GM23338 (cell line): ENCODE data around the gene HMGCL. TPM values are rescaled to one million over a fixed set of nuclear protein-coding genes. Genes with fewer than 3 reads are reported as not detected.

Experiments
- ATAC-seq: fragments of 200-7000 bp; cut with Tn5 transposase; 3 replicates; pipeline ENCODE4 v1.9.1; 2020
- DNase-seq: peaks from one replicate; pipeline ENCODE4 v3.0.0-alpha.2; 2015; ENCODE audit warnings: low spot score
- H2AFZ ChIP-seq: fragments of 200-600 bp; sonication (generic); 2 replicates; pipeline ENCODE4 v1.8.0; 2016; ENCODE audit warnings: antibody characterized with exemption, mild to moderate bottlenecking, moderate library complexity
- H3F3A ChIP-seq: fragments of 200-600 bp; sonication (generic); replicated peaks from 2 replicates; pipeline ENCODE4 v1.8.0; 2017; ENCODE audit warnings: antibody characterized with exemption, mixed run types, low read depth
- H3K27ac ChIP-seq: fragments of 200-600 bp; sonication (generic); 2 replicates; pipeline ENCODE4 v1.6.1; 2016; ENCODE audit warnings: low read depth
- H3K27me3 ChIP-seq: fragments of 200-600 bp; sonication (generic); 2 replicates; pipeline ENCODE4 v1.8.0; 2016; ENCODE audit warnings: mild to moderate bottlenecking, mixed run types, moderate library complexity; ENCODE audit not compliant: insufficient read depth
- H3K36me3 ChIP-seq: fragments of 200-600 bp; sonication (generic); 2 replicates; pipeline ENCODE4 v1.8.0; 2016; ENCODE audit warnings: mild to moderate bottlenecking; ENCODE audit not compliant: insufficient read depth
- H3K4me1 ChIP-seq: fragments of 200-600 bp; sonication (generic); 2 replicates; pipeline ENCODE4 v1.8.0; 2016; ENCODE audit warnings: mild to moderate bottlenecking, moderate library complexity; ENCODE audit not compliant: insufficient read depth
- H3K4me2 ChIP-seq: fragments of 200-600 bp; sonication (generic); 2 replicates; pipeline ENCODE4 v1.7.1; 2017; ENCODE audit warnings: mixed run types
- H3K4me3 ChIP-seq: fragments of 200-600 bp; sonication (generic); 2 replicates; pipeline ENCODE4 v1.6.1; 2016; ENCODE audit warnings: mixed run types
- H3K79me2 ChIP-seq: fragments of 200-600 bp; sonication (generic); replicated peaks from 2 replicates; pipeline ENCODE4 v1.8.0; 2017; ENCODE audit warnings: mild to moderate bottlenecking; ENCODE audit not compliant: insufficient read depth
- H3K9me2 ChIP-seq: fragments of 200-600 bp; sonication (generic); 2 replicates; pipeline ENCODE4 v1.8.0; 2017; ENCODE audit not compliant: insufficient read depth
- H4K20me1 ChIP-seq: fragments of 200-600 bp; sonication (generic); replicated peaks from 2 replicates; pipeline ENCODE4 v1.8.0; 2017; ENCODE audit warnings: mild to moderate bottlenecking; ENCODE audit not compliant: insufficient read depth
- H3K27ac Mint-ChIP-seq: 2 replicates; pipeline ENCODE4 v1.8.0; 2020; ENCODE audit warnings: inconsistent platforms, mild to moderate bottlenecking, moderate library complexity, mixed read lengths
- H3K27me3 Mint-ChIP-seq: 3 replicates; pipeline ENCODE4 v1.8.0; 2022; ENCODE audit warnings: low read depth, mild to moderate bottlenecking, moderate library complexity, mixed read lengths, inconsistent platforms; ENCODE audit not compliant: insufficient read depth, poor library complexity
- H3K36me3 Mint-ChIP-seq: 3 replicates; pipeline ENCODE4 v1.8.0; 2021; ENCODE audit warnings: low read depth, mild to moderate bottlenecking, inconsistent platforms, moderate library complexity, mixed read lengths
- H3K4me1 Mint-ChIP-seq: 3 replicates; pipeline ENCODE4 v1.8.0; 2020; ENCODE audit warnings: mild to moderate bottlenecking, inconsistent platforms, mixed read lengths
- H3K4me3 Mint-ChIP-seq: 3 replicates; pipeline ENCODE4 v1.8.0; 2021; ENCODE audit warnings: moderate library complexity, mild to moderate bottlenecking, inconsistent platforms, mixed read lengths
- H3K9me3 Mint-ChIP-seq: 3 replicates; pipeline ENCODE4 v1.8.0; 2020; ENCODE audit warnings: moderate library complexity, mild to moderate bottlenecking, inconsistent platforms, mixed read lengths
- EZH2 ChIP-seq: fragments of 200-600 bp; sonication (generic); IDR thresholded peaks from one replicate; pipeline ENCODE4 v1.8.0; 2017; ENCODE audit warnings: antibody characterized with exemption, mild to moderate bottlenecking, low read depth; ENCODE audit not compliant: unreplicated experiment
- EZH2phosphoT487 ChIP-seq: fragments of 200-600 bp; sonication (generic); IDR thresholded peaks from one replicate; pipeline ENCODE4 v1.8.1; 2018; ENCODE audit warnings: antibody characterized with exemption; ENCODE audit not compliant: unreplicated experiment
- JUNB ChIP-seq: IDR thresholded peaks from one replicate; pipeline ENCODE4 v1.6.1; 2016; ENCODE audit warnings: antibody characterized with exemption; ENCODE audit not compliant: unreplicated experiment
- POLR2AphosphoS5 ChIP-seq: IDR thresholded peaks from 2 replicates; pipeline ENCODE4 v1.6.1; 2016; ENCODE audit warnings: antibody characterized with exemption, low read depth
- ZNF114 ChIP-seq: fragments of 250-450 bp; sonication (Bioruptor Pico); IDR thresholded peaks from 2 replicates; pipeline ENCODE4 v1.5.0; 2020; ENCODE audit warnings: mild to moderate bottlenecking, moderate library complexity
- ZNF331 ChIP-seq: fragments of 250-450 bp; sonication (Bioruptor Pico); IDR thresholded peaks from 2 replicates; pipeline ENCODE4 v1.5.0; 2020; ENCODE audit warnings: low read depth, mild to moderate bottlenecking, moderate library complexity
- polyA plus RNA-seq: library from polyadenylated mRNA; unstranded; fragments of >200 nt; fragmentation: Nextera tagmentation; extraction: Ambion mirVana; gene quantifications from 2 replicates; pipeline ENCODE4 v1.2.1, GENCODE V29; 2016
- total RNA-seq: library from RNA; depleted of rRNA; stranded (reverse); fragments of >200 nt; shearing (Covaris generic); gene quantifications from 2 replicates; pipeline ENCODE4 v1.2.3, GENCODE V29; 2014
- TF ChIP-seq, protein P1 (sequence below): IDR thresholded peaks from 2 replicates; pipeline ENCODE4 v1.6.1; 2016; ENCODE audit warnings: antibody characterized with exemption
- TF ChIP-seq, protein P2 (sequence below): fragments of 250-450 bp; sonication (Bioruptor Pico); IDR thresholded peaks from 2 replicates; pipeline ENCODE4 v1.5.0; 2020; ENCODE audit warnings: mild to moderate bottlenecking, moderate library complexity

The HMGCL gene
- total and polyA plus RNA-seq, 2 experiments from 2014 or later: 11.6 to 13.7 TPM

DNA sequence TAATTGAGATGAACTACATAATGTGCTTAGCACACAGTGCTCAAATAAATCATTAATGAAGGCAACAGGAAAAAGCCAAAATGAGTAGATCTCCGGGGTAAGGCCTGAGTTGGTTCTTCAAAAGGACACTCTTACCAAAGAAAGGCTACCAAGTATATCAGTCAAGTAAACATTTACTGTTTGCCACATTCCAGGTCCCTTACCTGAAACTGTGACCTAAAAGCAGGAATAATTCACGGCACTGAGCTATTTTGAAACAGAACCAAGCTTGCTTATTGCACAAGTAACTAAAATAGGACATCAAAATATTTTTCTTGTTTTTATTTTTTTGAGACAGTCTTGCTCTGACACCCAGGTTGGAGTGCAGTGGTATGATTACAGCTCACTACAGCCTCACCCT, 49.0 kb downstream of the HMGCL start:
- ATAC-seq: no peak
- Histone ChIP-seq H2AFZ (no peak overlapping the region), H3K4me3 (no peak overlapping the region), H3K27ac (no peak overlapping the region), H3K4me1 (peaks cover 18% of the 10 kb centered on the region; the same call in 1 of the 2 replicates), H3K27me3 (no peaks in the 10 kb centered on the region), H3K79me2 (peaks cover 47% of the 10 kb centered on the region), H3K4me2 (no peak overlapping the region), H3F3A (peaks cover 4% of the 10 kb centered on the region; the same call in 1 of the 2 replicates), H4K20me1 (peaks cover 17% of the 10 kb centered on the region), H3K9me2 (no peaks in the 10 kb centered on the region), H3K36me3 (peaks cover 13% of the 10 kb centered on the region; the same call in 1 of the 2 replicates)
- Mint-ChIP-seq H3K9me3 (no peaks in the 10 kb centered on the region), H3K36me3 (peaks cover 14% of the 10 kb centered on the region; the same call in 2 of the 3 replicates), H3K27ac (no peak overlapping the region), H3K4me3 (no peak overlapping the region), H3K27me3 (peaks cover 4% of the 10 kb centered on the region), H3K4me1 (peaks cover 13% of the 10 kb centered on the region)
- no peak for DNase-seq
- TF ChIP-seq, protein P1, sequence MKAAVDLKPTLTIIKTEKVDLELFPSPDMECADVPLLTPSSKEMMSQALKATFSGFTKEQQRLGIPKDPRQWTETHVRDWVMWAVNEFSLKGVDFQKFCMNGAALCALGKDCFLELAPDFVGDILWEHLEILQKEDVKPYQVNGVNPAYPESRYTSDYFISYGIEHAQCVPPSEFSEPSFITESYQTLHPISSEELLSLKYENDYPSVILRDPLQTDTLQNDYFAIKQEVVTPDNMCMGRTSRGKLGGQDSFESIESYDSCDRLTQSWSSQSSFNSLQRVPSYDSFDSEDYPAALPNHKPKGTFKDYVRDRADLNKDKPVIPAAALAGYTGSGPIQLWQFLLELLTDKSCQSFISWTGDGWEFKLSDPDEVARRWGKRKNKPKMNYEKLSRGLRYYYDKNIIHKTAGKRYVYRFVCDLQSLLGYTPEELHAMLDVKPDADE: no peak
- no peak for TF ChIP-seq ZNF331 (CRISPR knock-in tag)
- TF ChIP-seq JUNB: no peak
- no peak for TF ChIP-seq ZNF114 (CRISPR knock-in tag)
- TF ChIP-seq, protein P2, sequence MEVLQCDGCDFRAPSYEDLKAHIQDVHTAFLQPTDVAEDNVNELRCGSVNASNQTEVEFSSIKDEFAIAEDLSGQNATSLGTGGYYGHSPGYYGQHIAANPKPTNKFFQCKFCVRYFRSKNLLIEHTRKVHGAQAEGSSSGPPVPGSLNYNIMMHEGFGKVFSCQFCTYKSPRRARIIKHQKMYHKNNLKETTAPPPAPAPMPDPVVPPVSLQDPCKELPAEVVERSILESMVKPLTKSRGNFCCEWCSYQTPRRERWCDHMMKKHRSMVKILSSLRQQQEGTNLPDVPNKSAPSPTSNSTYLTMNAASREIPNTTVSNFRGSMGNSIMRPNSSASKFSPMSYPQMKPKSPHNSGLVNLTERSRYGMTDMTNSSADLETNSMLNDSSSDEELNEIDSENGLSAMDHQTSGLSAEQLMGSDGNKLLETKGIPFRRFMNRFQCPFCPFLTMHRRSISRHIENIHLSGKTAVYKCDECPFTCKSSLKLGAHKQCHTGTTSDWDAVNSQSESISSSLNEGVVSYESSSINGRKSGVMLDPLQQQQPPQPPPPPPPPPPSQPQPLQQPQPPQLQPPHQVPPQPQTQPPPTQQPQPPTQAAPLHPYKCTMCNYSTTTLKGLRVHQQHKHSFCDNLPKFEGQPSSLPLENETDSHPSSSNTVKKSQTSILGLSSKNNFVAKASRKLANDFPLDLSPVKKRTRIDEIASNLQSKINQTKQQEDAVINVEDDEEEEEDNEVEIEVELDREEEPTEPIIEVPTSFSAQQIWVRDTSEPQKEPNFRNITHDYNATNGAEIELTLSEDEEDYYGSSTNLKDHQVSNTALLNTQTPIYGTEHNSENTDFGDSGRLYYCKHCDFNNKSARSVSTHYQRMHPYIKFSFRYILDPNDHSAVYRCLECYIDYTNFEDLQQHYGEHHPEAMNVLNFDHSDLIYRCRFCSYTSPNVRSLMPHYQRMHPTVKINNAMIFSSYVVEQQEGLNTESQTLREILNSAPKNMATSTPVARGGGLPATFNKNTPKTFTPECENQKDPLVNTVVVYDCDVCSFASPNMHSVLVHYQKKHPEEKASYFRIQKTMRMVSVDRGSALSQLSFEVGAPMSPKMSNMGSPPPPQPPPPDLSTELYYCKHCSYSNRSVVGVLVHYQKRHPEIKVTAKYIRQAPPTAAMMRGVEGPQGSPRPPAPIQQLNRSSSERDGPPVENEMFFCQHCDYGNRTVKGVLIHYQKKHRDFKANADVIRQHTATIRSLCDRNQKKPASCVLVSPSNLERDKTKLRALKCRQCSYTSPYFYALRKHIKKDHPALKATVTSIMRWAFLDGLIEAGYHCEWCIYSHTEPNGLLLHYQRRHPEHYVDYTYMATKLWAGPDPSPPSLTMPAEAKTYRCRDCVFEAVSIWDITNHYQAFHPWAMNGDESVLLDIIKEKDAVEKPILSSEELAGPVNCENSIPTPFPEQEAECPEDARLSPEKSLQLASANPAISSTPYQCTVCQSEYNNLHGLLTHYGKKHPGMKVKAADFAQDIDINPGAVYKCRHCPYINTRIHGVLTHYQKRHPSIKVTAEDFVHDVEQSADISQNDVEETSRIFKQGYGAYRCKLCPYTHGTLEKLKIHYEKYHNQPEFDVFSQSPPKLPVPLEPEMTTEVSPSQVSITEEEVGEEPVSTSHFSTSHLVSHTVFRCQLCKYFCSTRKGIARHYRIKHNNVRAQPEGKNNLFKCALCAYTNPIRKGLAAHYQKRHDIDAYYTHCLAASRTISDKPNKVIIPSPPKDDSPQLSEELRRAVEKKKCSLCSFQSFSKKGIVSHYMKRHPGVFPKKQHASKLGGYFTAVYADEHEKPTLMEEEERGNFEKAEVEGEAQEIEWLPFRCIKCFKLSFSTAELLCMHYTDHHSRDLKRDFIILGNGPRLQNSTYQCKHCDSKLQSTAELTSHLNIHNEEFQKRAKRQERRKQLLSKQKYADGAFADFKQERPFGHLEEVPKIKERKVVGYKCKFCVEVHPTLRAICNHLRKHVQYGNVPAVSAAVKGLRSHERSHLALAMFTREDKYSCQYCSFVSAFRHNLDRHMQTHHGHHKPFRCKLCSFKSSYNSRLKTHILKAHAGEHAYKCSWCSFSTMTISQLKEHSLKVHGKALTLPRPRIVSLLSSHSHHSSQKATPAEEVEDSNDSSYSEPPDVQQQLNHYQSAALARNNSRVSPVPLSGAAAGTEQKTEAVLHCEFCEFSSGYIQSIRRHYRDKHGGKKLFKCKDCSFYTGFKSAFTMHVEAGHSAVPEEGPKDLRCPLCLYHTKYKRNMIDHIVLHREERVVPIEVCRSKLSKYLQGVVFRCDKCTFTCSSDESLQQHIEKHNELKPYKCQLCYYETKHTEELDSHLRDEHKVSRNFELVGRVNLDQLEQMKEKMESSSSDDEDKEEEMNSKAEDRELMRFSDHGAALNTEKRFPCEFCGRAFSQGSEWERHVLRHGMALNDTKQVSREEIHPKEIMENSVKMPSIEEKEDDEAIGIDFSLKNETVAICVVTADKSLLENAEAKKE (CRISPR knock-in tag): no peak
- no peak for TF ChIP-seq EZH2
- TF ChIP-seq POLR2AphosphoS5: no peak
- TF ChIP-seq EZH2phosphoT487: no peak
